HEK293T (cell line): ENCODE measurements around the gene RFX1.
A peak's percentile ranks its signal among the peaks of the same experiment; 100 is the strongest.
"Not testable (repeated sequence)": the region's sequence is repeated elsewhere in the genome, so short reads cannot be mapped to it uniquely, and the experiment has no call there.

Experiments
- CTCF ChIA-PET: fragments of 350-600 bp; formaldehyde crosslinking; extraction: SDS; loops from one replicate; lab custom pipeline; 2021; ENCODE audit warnings: antibody characterized with exemption, inconsistent platforms; lab: Yijun Ruan, JAX
- POLR2A ChIA-PET: fragments of 350-600 bp; formaldehyde crosslinking; extraction: SDS; loops from one replicate; lab custom pipeline; 2020; ENCODE audit warnings: antibody characterized with exemption, inconsistent platforms; lab: Yijun Ruan, JAX
- DNase-seq: peaks from one replicate; pipeline ENCODE4 v3.0.0; 2012; ENCODE audit warnings: mixed read lengths; ENCODE audit errors: extremely low spot score
- ARNT ChIP-seq: fragments of 450-650 bp; IDR thresholded peaks from 2 replicates; pipeline ENCODE4 v1.6.1; 2017; ENCODE audit warnings: mild to moderate bottlenecking
- BHLHE40 ChIP-seq: fragments of 450-650 bp; IDR thresholded peaks from 2 replicates; pipeline ENCODE4 v1.6.1; 2016; ENCODE audit warnings: mild to moderate bottlenecking, moderate library complexity, borderline replicate concordance
- CTBP1 ChIP-seq: fragments of 450-650 bp; IDR thresholded peaks from 2 replicates; pipeline ENCODE4 v1.6.1; 2016; ENCODE audit warnings: borderline replicate concordance
- ELF4 ChIP-seq: fragments of 450-650 bp; IDR thresholded peaks from 2 replicates; pipeline ENCODE4 v1.6.1; 2017; ENCODE audit warnings: antibody characterized with exemption
- FOXA1 ChIP-seq: fragments of 450-650 bp; IDR thresholded peaks from 2 replicates; pipeline ENCODE4 v1.6.1; 2016; ENCODE audit warnings: mild to moderate bottlenecking
- FOXK2 ChIP-seq: fragments of 450-650 bp; IDR thresholded peaks from 2 replicates; pipeline ENCODE4 v1.6.1; 2016; ENCODE audit warnings: mild to moderate bottlenecking
- FOXM1 ChIP-seq: fragments of 450-650 bp; IDR thresholded peaks from 2 replicates; pipeline ENCODE4 v1.6.1; 2017; ENCODE audit warnings: mild to moderate bottlenecking, borderline replicate concordance
- HDGF ChIP-seq: fragments of 450-650 bp; IDR thresholded peaks from 2 replicates; pipeline ENCODE4 v1.6.1; 2017; ENCODE audit warnings: antibody characterized with exemption, borderline replicate concordance
- L3MBTL2 ChIP-seq: fragments of 450-650 bp; conservative IDR thresholded peaks from 2 replicates; pipeline ENCODE4 v1.6.1; 2016; ENCODE audit warnings: mild to moderate bottlenecking
- LEF1 ChIP-seq: fragments of 450-650 bp; IDR thresholded peaks from 2 replicates; pipeline ENCODE4 v1.6.1; 2017; ENCODE audit warnings: mild to moderate bottlenecking, borderline replicate concordance
- NFRKB ChIP-seq: fragments of 450-650 bp; IDR thresholded peaks from 2 replicates; pipeline ENCODE4 v1.6.1; 2016; ENCODE audit warnings: mild to moderate bottlenecking, moderate library complexity
- PKNOX1 ChIP-seq: fragments of 450-650 bp; IDR thresholded peaks from 2 replicates; pipeline ENCODE4 v1.6.1; 2016
- SP1 ChIP-seq: fragments of 450-650 bp; IDR thresholded peaks from 2 replicates; pipeline ENCODE4 v1.6.1; 2017
- SUZ12 ChIP-seq: fragments of 450-650 bp; IDR thresholded peaks from 2 replicates; pipeline ENCODE4 v1.6.1; 2016; ENCODE audit warnings: mild to moderate bottlenecking
- TARDBP ChIP-seq: fragments of 450-650 bp; IDR thresholded peaks from 2 replicates; pipeline ENCODE4 v1.6.1; 2016
- ZNF384 ChIP-seq: fragments of 450-650 bp; IDR thresholded peaks from 2 replicates; pipeline ENCODE4 v1.6.1; 2016

RFX1 gene

GRCh38 chr19:14039181-14039580 is 33.1 kb upstream of the RFX1 start:
- CTCF ChIA-PET, result no interaction called here
- DNase-seq, result no peak
- no peak for TF ChIP-seq SP1
- no peak for TF ChIP-seq L3MBTL2
- no peak for TF ChIP-seq ZNF384
- TF ChIP-seq ELF4, result no peak
- no peak for TF ChIP-seq BHLHE40
- no peak for TF ChIP-seq TARDBP
- TF ChIP-seq PKNOX1, result no peak
- no peak for TF ChIP-seq ARNT
- no peak for TF ChIP-seq FOXM1
- no peak for TF ChIP-seq FOXK2
- TF ChIP-seq FOXA1, result no peak
- TF ChIP-seq CTBP1, result no peak
- no peak for TF ChIP-seq NFRKB
- no peak for TF ChIP-seq LEF1
- POLR2A ChIA-PET, result no interaction called here

- CTCF ChIA-PET, result interaction anchor here (0.7 to 1.0 kb wide), 2 partner anchors 13 to 156 kb away, joined by 3 to 5 read pairs; no protein-coding TSS in a partner anchor
- DNase-seq, result no peak
- POLR2A ChIA-PET, result no interaction called here
- no peak for TF ChIP-seq ZNF384
- no peak for TF ChIP-seq L3MBTL2
- TF ChIP-seq ELF4, result no peak
- TF ChIP-seq NFRKB, result no peak
- no peak for TF ChIP-seq FOXK2
- TF ChIP-seq FOXM1, result no peak
- no peak for TF ChIP-seq LEF1
- TF ChIP-seq ARNT, result no peak
- no peak for TF ChIP-seq FOXA1
- no peak for TF ChIP-seq BHLHE40
- TF ChIP-seq TARDBP, result no peak
- TF ChIP-seq HDGF, result no peak
These were observed 29.6 kb upstream of the RFX1 start for GRCh38 chr19:14035706-14036105.

GRCh38 chr19:14035159-14035558 is 29.0 kb upstream of the RFX1 start:
- POLR2A ChIA-PET, CTCF ChIA-PET, DNase-seq: not testable (repeated sequence)

GRCh38 chr19:14033946-14034345 is 27.8 kb upstream of the RFX1 start:
- POLR2A ChIA-PET, result no interaction called here
- TF ChIP-seq TARDBP (no peak), ZNF384 (no peak), CTBP1 (no peak), L3MBTL2 (no peak), FOXA1 (no peak), LEF1 (no peak)
- no peak for DNase-seq
- CTCF ChIA-PET, result no interaction called here

GRCh38 chr19:14031719-14032480 is 25.8 kb upstream of the RFX1 start, which contains the start of gene IL27RA:
Gene IL27RA (plus strand): TSS chr19:14031762. CDS start chr19:14031873, 111 bp downstream.
- TF ChIP-seq L3MBTL2 (peak; percentile 85), ZNF384 (no peak; the same call in 1 of the 2 replicates)
- DNase-seq, result peak; percentile 64
- ChIA-PET CTCF (interaction anchor here (0.6 to 1.4 kb wide), 11 partner anchors 9 to 105 kb away, joined by 3 to 13 read pairs (median 4); partner anchors contain the start of genes ASF1B and MISP3), POLR2A (interaction anchor here (0.6 to 2.2 kb wide), 11 partner anchors 10 to 462 kb away, joined by 3 to 11 read pairs (median 4); no protein-coding TSS in a partner anchor)

GRCh38 chr19:14030997-14031718 is 25.0 kb upstream of the RFX1 start:
- TF ChIP-seq CTBP1 (no peak), PKNOX1 (no peak), FOXA1 (no peak), HDGF (no peak), LEF1 (no peak), FOXM1 (no peak), ELF4 (no peak), L3MBTL2 (no peak), SP1 (no peak), ARNT (no peak), BHLHE40 (no peak), TARDBP (no peak), SUZ12 (no peak), FOXK2 (no peak), NFRKB (no peak), ZNF384 (no peak)
- ChIA-PET CTCF (interaction anchor here (0.6 to 1.4 kb wide), 11 partner anchors 9 to 106 kb away, joined by 3 to 13 read pairs (median 4); partner anchors contain the start of genes ASF1B and MISP3), POLR2A (interaction anchor here (0.6 to 2.2 kb wide), 10 partner anchors 9 to 461 kb away, joined by 3 to 11 read pairs (median 4); no protein-coding TSS in a partner anchor)
- no peak for DNase-seq
